Mononuclear cell (primary cell): Measurements from ENCODE around the gene TGFBRAP1. TPM values are rescaled to one million over a fixed set of nuclear protein-coding genes. Genes with fewer than 3 reads are reported as not detected.
"Not testable (repeated sequence)": the region's sequence is repeated elsewhere in the genome, so short reads cannot be mapped to it uniquely, and the experiment has no call there.

Experiments
- H3K27me3 ChIP-seq: 2 replicates; pipeline ENCODE4 v1.6.0; 2011; ENCODE audit warnings: low read length, control low read depth; ENCODE audit not compliant: insufficient read depth
- H3K4me1 ChIP-seq: 2 replicates; pipeline ENCODE4 v1.5.1; 2011; ENCODE audit warnings: mild to moderate bottlenecking, low read length, control low read depth; ENCODE audit not compliant: insufficient read depth
- H3K4me3 ChIP-seq: 2 replicates; pipeline ENCODE4 v1.5.1; 2011; ENCODE audit warnings: mild to moderate bottlenecking, low read length, moderate library complexity
- H3K9me3 ChIP-seq: 2 replicates; pipeline ENCODE4 v1.5.1; 2011; ENCODE audit warnings: low read depth, mild to moderate bottlenecking, control low read depth, low read length
- total RNA-seq: library from RNA; depleted of rRNA; stranded (reverse); fragments of >200 nt; gene quantifications from one replicate; pipeline ENCODE4 v1.2.3, GENCODE V29; 2012

TGFBRAP1 gene
- total RNA-seq, 1 donor: 21.5 TPM

- H3K4me3 ChIP-seq: peak overlapping the region; percentile 56
- H3K4me1 ChIP-seq: peaks cover 56% of the 10 kb centered on the region
- H3K9me3 ChIP-seq: no peaks in the 10 kb centered on the region
- no peaks in the 10 kb centered on the region for H3K27me3 ChIP-seq
Observed at GRCh38 chr2:105328281-105329196, 996 bp downstream of the TGFBRAP1 start.

- Histone ChIP-seq H3K27me3 (no peaks in the 10 kb centered on the region), H3K9me3 (no peaks in the 10 kb centered on the region), H3K4me1 (peaks cover 64% of the 10 kb centered on the region), H3K4me3 (no peak overlapping the region)
Observed at GRCh38 chr2:105327690-105328089, 1.8 kb downstream of the TGFBRAP1 start.

DNA sequence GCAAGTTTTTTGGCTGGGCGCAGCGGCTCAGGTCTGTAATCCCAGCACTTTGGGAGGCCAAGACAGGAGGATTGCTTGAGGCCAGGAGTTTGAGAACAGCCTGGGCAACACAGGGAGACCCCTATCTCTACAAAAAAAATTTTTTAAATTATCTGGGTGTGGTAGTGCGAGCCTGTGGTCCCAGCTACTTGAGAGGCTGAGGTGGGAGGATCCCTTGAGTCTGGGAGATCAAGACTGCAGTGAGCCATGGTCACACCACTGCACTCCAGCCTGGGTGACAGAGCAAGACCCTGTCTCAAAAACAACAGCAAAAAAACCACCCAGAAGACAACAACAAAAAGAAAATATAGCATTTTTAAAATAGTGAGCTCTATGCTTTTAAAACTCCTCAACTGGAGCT is 2.3 kb downstream of the TGFBRAP1 start:
- not testable (repeated sequence) for H3K9me3 ChIP-seq, H3K4me3 ChIP-seq, H3K27me3 ChIP-seq
- H3K4me1 ChIP-seq: peaks cover 64% of the 10 kb centered on the region

GRCh38 chr2:105325389-105325963 is 4.1 kb downstream of the TGFBRAP1 start:
- Histone ChIP-seq H3K9me3 (no peaks in the 10 kb centered on the region), H3K27me3 (no peaks in the 10 kb centered on the region), H3K4me3 (no peak overlapping the region), H3K4me1 (peaks cover 58% of the 10 kb centered on the region)

DNA sequence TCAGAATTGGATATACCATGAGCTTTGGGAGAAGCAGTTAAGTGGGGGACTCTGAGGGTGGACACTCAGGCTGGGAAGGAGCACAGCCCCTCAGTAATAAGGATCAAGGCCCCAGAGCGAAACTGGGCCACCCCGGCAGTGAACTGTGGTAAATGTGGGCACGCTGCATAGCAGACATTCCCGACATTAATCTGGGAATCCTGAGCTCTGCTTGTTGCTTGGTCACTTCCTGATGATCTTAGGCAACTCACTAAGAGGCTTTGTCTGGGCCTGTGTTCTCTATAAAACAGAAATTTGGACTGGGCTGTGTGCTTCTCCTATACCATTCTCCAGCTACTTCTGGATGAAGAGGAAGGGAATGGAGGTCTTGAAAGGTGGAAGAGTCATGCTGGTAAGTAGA is 4.8 kb downstream of the TGFBRAP1 start:
- Histone ChIP-seq H3K27me3 (no peaks in the 10 kb centered on the region), H3K4me1 (peaks cover 51% of the 10 kb centered on the region), H3K9me3 (no peaks in the 10 kb centered on the region), H3K4me3 (no peak overlapping the region)

DNA sequence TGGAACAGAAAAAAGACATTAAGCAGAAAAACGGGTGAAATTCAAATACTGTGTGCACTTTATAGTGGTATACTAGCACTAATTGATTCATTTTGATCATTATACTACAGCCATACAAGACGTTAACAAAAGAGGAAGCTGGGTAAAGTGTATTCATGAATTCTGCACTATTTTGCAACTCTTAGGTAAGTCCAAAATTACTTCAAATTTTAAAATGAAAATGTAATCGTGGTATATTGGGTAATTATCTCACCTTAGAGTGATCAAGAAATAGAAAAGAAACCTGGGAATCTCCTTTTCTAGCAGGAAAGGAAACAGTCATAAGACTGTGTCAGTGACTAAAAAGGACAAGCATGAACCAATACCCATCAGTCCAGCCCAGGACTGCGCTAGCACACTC is 5.4 kb downstream of the TGFBRAP1 start:
- no peak overlapping the region for H3K4me3 ChIP-seq
- H3K27me3 ChIP-seq: no peaks in the 10 kb centered on the region
- H3K9me3 ChIP-seq: no peaks in the 10 kb centered on the region
- peaks cover 50% of the 10 kb centered on the region for H3K4me1 ChIP-seq

GRCh38 chr2:105323111-105323510 is 6.4 kb downstream of the TGFBRAP1 start:
- Histone ChIP-seq H3K27me3 (no peaks in the 10 kb centered on the region), H3K4me1 (peaks cover 40% of the 10 kb centered on the region), H3K4me3 (no peak overlapping the region), H3K9me3 (no peaks in the 10 kb centered on the region)

DNA sequence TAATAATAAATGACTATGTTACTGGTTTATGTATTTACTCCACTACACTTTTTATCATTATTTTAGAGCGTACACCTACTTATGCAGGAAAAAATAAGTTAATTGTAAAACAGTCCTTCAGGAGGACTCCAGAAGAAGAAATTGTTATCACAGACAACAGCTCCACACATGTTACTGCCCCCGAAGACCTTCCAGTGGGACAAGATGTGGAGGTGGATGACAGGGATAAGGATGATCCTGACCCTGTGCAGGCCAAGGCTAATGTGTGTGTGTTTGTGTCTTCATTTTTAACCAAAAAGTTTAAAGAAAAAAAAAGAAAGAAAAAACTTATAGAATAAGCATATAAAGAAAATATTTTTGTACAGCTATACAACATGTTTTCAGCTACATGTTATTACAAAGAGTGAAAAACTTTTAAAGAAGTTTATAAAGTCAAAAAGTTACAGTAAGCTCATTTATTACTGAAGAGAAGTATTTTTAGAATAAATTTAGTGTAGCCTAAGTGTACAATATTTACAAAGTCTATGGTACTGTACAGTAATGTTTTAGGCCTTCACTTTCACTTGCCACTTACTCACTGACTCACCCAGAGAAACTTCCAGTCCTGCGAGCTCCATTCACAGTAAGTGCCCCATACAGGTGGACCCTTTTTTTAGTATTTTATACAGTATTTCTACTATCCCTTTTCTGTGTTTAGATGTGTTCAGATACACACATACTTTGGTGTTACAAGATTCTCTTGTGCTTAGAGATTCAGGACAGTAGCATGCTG is 7.5 kb downstream of the TGFBRAP1 start:
- peaks cover 32% of the 10 kb centered on the region for H3K4me1 ChIP-seq
- H3K4me3 ChIP-seq: no peak overlapping the region
- no peaks in the 10 kb centered on the region for H3K9me3 ChIP-seq
- no peaks in the 10 kb centered on the region for H3K27me3 ChIP-seq

DNA sequence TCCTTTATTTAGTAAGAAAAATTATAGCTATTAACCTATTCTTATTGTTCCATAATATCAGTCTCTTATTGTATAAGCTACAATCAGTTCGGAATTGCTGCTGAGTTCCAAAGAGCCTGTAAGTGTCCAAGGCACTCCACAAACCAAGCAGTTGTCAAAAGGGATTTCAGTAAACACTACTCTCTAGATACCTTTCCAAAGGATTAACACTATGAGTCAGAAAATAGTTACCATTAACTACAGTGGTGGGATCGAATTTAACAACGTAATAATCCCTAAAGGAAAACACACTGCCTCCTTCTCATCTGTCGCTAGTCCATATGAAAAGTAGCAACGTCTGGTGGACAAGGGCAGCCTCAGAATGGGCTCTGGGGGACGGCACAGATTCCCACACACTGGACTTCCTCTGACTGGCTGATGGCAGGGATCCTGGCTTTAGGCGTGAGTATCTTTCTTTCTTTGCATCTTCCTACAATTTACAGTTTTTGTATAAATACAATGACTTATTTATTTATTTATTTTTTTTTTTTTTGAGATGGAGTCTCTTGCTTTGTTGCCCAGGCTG is 8.8 kb downstream of the TGFBRAP1 start:
- no peaks in the 10 kb centered on the region for H3K27me3 ChIP-seq
- peaks cover 29% of the 10 kb centered on the region for H3K4me1 ChIP-seq
- H3K4me3 ChIP-seq: no peak overlapping the region
- H3K9me3 ChIP-seq: no peaks in the 10 kb centered on the region

DNA sequence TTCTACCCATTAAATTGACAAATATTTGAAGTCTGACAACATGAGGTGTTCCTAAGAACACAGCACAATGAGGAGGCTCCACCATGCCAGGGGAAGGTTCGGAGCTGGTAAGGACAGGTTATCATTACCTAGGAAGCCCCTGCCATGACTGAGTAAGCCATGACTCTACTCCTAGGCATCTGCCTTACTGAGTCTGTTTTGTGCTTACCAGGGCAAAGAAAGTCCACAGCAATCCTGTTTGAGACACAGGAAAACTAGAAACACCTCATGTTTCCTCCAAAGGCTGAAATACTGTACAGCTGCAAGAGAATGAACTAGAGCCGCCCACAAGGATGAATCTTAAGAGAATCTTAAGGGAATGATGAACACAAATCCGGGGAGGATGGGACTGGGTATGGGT is 11.6 kb downstream of the TGFBRAP1 start:
- Histone ChIP-seq H3K27me3 (no peaks in the 10 kb centered on the region), H3K4me3 (no peak overlapping the region), H3K4me1 (peaks cover 13% of the 10 kb centered on the region), H3K9me3 (no peaks in the 10 kb centered on the region)

DNA sequence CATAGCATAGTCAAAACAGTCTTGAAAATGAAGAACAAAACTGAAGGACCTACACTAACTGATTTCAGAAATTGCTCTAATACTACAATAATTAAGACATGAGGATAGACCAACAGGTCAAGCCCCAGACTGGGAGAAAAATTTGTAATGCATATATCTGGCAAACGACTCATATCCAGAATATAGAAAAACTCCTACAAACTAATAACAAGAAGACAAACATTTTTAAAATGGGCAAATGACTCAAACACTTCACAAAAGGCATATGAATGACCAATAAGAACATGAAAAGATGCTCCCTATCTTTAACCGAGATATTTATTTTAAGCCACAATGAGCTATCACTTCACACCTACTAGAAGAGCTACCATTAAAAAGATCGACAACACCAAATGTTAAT is 14.2 kb downstream of the TGFBRAP1 start:
- Histone ChIP-seq H3K27me3 (no peaks in the 10 kb centered on the region), H3K4me1 (peaks cover 13% of the 10 kb centered on the region), H3K4me3 (no peak overlapping the region), H3K9me3 (no peaks in the 10 kb centered on the region)

GRCh38 chr2:105313877-105314276 is 15.7 kb downstream of the TGFBRAP1 start:
- H3K27me3 ChIP-seq: no peaks in the 10 kb centered on the region

GRCh38 chr2:105309147-105309545 is 20.4 kb downstream of the TGFBRAP1 start:
- no peaks in the 10 kb centered on the region for H3K27me3 ChIP-seq
- no peaks in the 10 kb centered on the region for H3K9me3 ChIP-seq
- peaks cover 25% of the 10 kb centered on the region for H3K4me1 ChIP-seq
- H3K4me3 ChIP-seq: no peak overlapping the region

More at GRCh38 chr2:105313877-105314276, 15.7 kb downstream of the TGFBRAP1 start:
- Histone ChIP-seq H3K4me1 (peaks cover 25% of the 10 kb centered on the region), H3K9me3 (no peaks in the 10 kb centered on the region), H3K4me3 (no peak overlapping the region)

- H3K4me3 ChIP-seq: no peak overlapping the region
- no peaks in the 10 kb centered on the region for H3K27me3 ChIP-seq
- H3K9me3 ChIP-seq: no peaks in the 10 kb centered on the region
- peaks cover 20% of the 10 kb centered on the region for H3K4me1 ChIP-seq
Observed at GRCh38 chr2:105308382-105309146, 21.0 kb downstream of the TGFBRAP1 start.
